Measurements from ENCODE around the gene ACTR2. TPM values are rescaled to one million over a fixed set of nuclear protein-coding genes. Genes with fewer than 3 reads are reported as not detected.
"Not testable (repeated sequence)": the region's sequence is repeated elsewhere in the genome, so short reads cannot be mapped to it uniquely, and the experiment has no call there.

ACTR2 gene
- total RNA-seq, 1 experiment from 2014 or later = 228 TPM

GRCh38 chr2:65232636-65233035 lies 5.0 kb downstream of the ACTR2 start:
- H4K20me1 ChIP-seq (ENCODE audit: insufficient read depth, low read depth, low read length) = peaks cover 73% of the 10 kb centered on the region
- no peaks in the 10 kb centered on the region for H3K9me3 ChIP-seq (ENCODE audit: low read length)
- no peak overlapping the region for H3K4me2 ChIP-seq (ENCODE audit: low read depth, low read length, poor library complexity, severe bottlenecking)
- H2AFZ ChIP-seq (ENCODE audit: low read length) = no peak overlapping the region
- no peaks in the 10 kb centered on the region for H3K27me3 ChIP-seq (ENCODE audit: low read length)
- H3K27ac ChIP-seq (ENCODE audit: low read length) = no peak overlapping the region
- no peaks in the 10 kb centered on the region for H3K9me2 ChIP-seq (replicated peaks; ENCODE audit: insufficient read depth, low read length)
- H3K4me1 ChIP-seq (ENCODE audit: low read length) = peaks cover 29% of the 10 kb centered on the region
- H3K9ac ChIP-seq (ENCODE audit: low read length) = no peak overlapping the region
- no peak for DNase-seq
- peaks cover 99% of the 10 kb centered on the region for H3K79me2 ChIP-seq (ENCODE audit: low read length)
- H3K36me3 ChIP-seq (ENCODE audit: insufficient read depth, low read length) = peaks cover 48% of the 10 kb centered on the region
- no peak overlapping the region for H3K4me3 ChIP-seq (ENCODE audit: low read length)

- peaks cover 100% of the 10 kb centered on the region for H3K79me2 ChIP-seq (ENCODE audit: low read length)
These were observed 13.0 kb downstream of the ACTR2 start for GRCh38 chr2:65240657-65241056.

GRCh38 chr2:65244452-65244851 lies 16.8 kb downstream of the ACTR2 start:
- H3K4me1 ChIP-seq (ENCODE audit: low read length) = not testable (repeated sequence)

More at GRCh38 chr2:65240657-65241056, 13.0 kb downstream of the ACTR2 start:
- no peaks in the 10 kb centered on the region for H3K9me2 ChIP-seq (replicated peaks; ENCODE audit: insufficient read depth, low read length)
- no peak overlapping the region for H2AFZ ChIP-seq (ENCODE audit: low read length)
- H3K27me3 ChIP-seq (ENCODE audit: low read length) = no peaks in the 10 kb centered on the region
- H3K27ac ChIP-seq (ENCODE audit: low read length) = no peak overlapping the region
- peaks cover 46% of the 10 kb centered on the region for H3K36me3 ChIP-seq (ENCODE audit: insufficient read depth, low read length)
- no peak for DNase-seq
- H4K20me1 ChIP-seq (ENCODE audit: insufficient read depth, low read depth, low read length) = peaks cover 50% of the 10 kb centered on the region
- H3K9ac ChIP-seq (ENCODE audit: low read length) = no peak overlapping the region
- H3K9me3 ChIP-seq (ENCODE audit: low read length) = no peaks in the 10 kb centered on the region
- no peak overlapping the region for H3K4me2 ChIP-seq (ENCODE audit: low read depth, low read length, poor library complexity, severe bottlenecking)
- H3K4me3 ChIP-seq (ENCODE audit: low read length) = no peak overlapping the region
- no peaks in the 10 kb centered on the region for H3K4me1 ChIP-seq (ENCODE audit: low read length)

GRCh38 chr2:65252640-65253039 lies 25.0 kb downstream of the ACTR2 start:
- Histone ChIP-seq H3K4me2 (ENCODE audit: low read depth, low read length, poor library complexity, severe bottlenecking) (no peak overlapping the region), H3K9ac (ENCODE audit: low read length) (no peak overlapping the region), H3K36me3 (ENCODE audit: insufficient read depth, low read length) (peaks cover 62% of the 10 kb centered on the region), H3K27ac (ENCODE audit: low read length) (no peak overlapping the region), H4K20me1 (ENCODE audit: insufficient read depth, low read depth, low read length) (peaks cover 21% of the 10 kb centered on the region; the same call in 1 of the 2 replicates), H3K4me1 (ENCODE audit: low read length) (no peaks in the 10 kb centered on the region), H3K27me3 (ENCODE audit: low read length) (no peaks in the 10 kb centered on the region), H3K4me3 (ENCODE audit: low read length) (no peak overlapping the region), H2AFZ (ENCODE audit: low read length) (no peak overlapping the region), H3K9me2 (replicated peaks; ENCODE audit: insufficient read depth, low read length) (no peaks in the 10 kb centered on the region), H3K9me3 (ENCODE audit: low read length) (no peaks in the 10 kb centered on the region), H3K79me2 (ENCODE audit: low read length) (peaks cover 77% of the 10 kb centered on the region)
- DNase-seq = no peak

More at GRCh38 chr2:65244452-65244851, 16.8 kb downstream of the ACTR2 start:
- not testable (repeated sequence) for H3K9me3 ChIP-seq (ENCODE audit: low read length); H3K9ac ChIP-seq (ENCODE audit: low read length); H2AFZ ChIP-seq (ENCODE audit: low read length); H3K27me3 ChIP-seq (ENCODE audit: low read length); DNase-seq; H3K4me2 ChIP-seq (ENCODE audit: low read depth, low read length, poor library complexity, severe bottlenecking); H3K27ac ChIP-seq (ENCODE audit: low read length); H3K9me2 ChIP-seq (replicated peaks; ENCODE audit: insufficient read depth, low read length); H3K4me3 ChIP-seq (ENCODE audit: low read length)
- Histone ChIP-seq H3K36me3 (ENCODE audit: insufficient read depth, low read length) (peaks cover 71% of the 10 kb centered on the region), H3K79me2 (ENCODE audit: low read length) (peaks cover 99% of the 10 kb centered on the region), H4K20me1 (ENCODE audit: insufficient read depth, low read depth, low read length) (peaks cover 46% of the 10 kb centered on the region)

GRCh38 chr2:65255356-65255755 lies 27.7 kb downstream of the ACTR2 start:
- H3K4me1 ChIP-seq (ENCODE audit: low read length) = peaks cover 24% of the 10 kb centered on the region
- no peak overlapping the region for H3K4me3 ChIP-seq (ENCODE audit: low read length)
- H2AFZ ChIP-seq (ENCODE audit: low read length) = no peak overlapping the region
- peaks cover 82% of the 10 kb centered on the region for H3K79me2 ChIP-seq (ENCODE audit: low read length)
- H3K27me3 ChIP-seq (ENCODE audit: low read length) = no peaks in the 10 kb centered on the region
- DNase-seq = no peak
- H3K9ac ChIP-seq (ENCODE audit: low read length) = no peak overlapping the region
- H3K9me3 ChIP-seq (ENCODE audit: low read length) = no peaks in the 10 kb centered on the region
- H3K4me2 ChIP-seq (ENCODE audit: low read depth, low read length, poor library complexity, severe bottlenecking) = no peak overlapping the region
- H4K20me1 ChIP-seq (ENCODE audit: insufficient read depth, low read depth, low read length) = peaks cover 34% of the 10 kb centered on the region
- H3K36me3 ChIP-seq (ENCODE audit: insufficient read depth, low read length) = peaks cover 68% of the 10 kb centered on the region
- no peaks in the 10 kb centered on the region for H3K9me2 ChIP-seq (replicated peaks; ENCODE audit: insufficient read depth, low read length)
- H3K27ac ChIP-seq (ENCODE audit: low read length) = no peak overlapping the region

- Histone ChIP-seq H3K4me3 (ENCODE audit: low read length) (no peak overlapping the region), H3K27ac (ENCODE audit: low read length) (no peak overlapping the region), H3K4me1 (ENCODE audit: low read length) (peaks cover 26% of the 10 kb centered on the region), H3K27me3 (ENCODE audit: low read length) (no peaks in the 10 kb centered on the region), H3K36me3 (ENCODE audit: insufficient read depth, low read length) (peaks cover 65% of the 10 kb centered on the region), H3K4me2 (ENCODE audit: low read depth, low read length, poor library complexity, severe bottlenecking) (no peak overlapping the region), H4K20me1 (ENCODE audit: insufficient read depth, low read depth, low read length) (peaks cover 39% of the 10 kb centered on the region), H3K9ac (ENCODE audit: low read length) (no peak overlapping the region), H3K9me2 (replicated peaks; ENCODE audit: insufficient read depth, low read length) (no peaks in the 10 kb centered on the region), H3K9me3 (ENCODE audit: low read length) (no peaks in the 10 kb centered on the region), H2AFZ (ENCODE audit: low read length) (no peak overlapping the region), H3K79me2 (ENCODE audit: low read length) (peaks cover 84% of the 10 kb centered on the region)
- DNase-seq = no peak
These were observed 28.4 kb downstream of the ACTR2 start for GRCh38 chr2:65256054-65256453.

GRCh38 chr2:65257866-65258265 lies 30.2 kb downstream of the ACTR2 start:
- peaks cover 63% of the 10 kb centered on the region for H3K36me3 ChIP-seq (ENCODE audit: insufficient read depth, low read length)
- not testable (repeated sequence) for H3K9me3 ChIP-seq (ENCODE audit: low read length)

DNA sequence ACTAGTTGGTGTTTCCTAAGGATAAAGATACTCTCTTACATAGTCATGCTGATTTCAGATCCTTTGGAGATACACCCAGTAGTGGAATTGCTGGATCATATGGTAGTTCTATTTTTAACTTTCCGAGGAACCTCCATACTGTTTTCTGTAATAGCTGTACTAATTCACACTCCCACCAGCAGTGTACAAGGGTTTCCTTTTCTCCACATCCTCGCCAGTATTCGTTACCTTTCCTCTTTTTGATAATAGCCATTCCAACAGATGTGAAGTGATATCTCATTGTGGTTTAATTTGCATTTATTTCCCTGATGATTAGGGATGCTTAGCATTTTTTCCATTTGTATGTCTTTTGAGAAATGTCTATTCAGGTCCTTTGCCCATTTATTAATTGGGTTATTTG lies 34.0 kb downstream of the ACTR2 start:
- Histone ChIP-seq H3K79me2 (ENCODE audit: low read length) (peaks cover 70% of the 10 kb centered on the region), H3K9me2 (replicated peaks; ENCODE audit: insufficient read depth, low read length) (no peaks in the 10 kb centered on the region), H2AFZ (ENCODE audit: low read length) (no peak overlapping the region), H3K27me3 (ENCODE audit: low read length) (no peaks in the 10 kb centered on the region), H3K4me2 (ENCODE audit: low read depth, low read length, poor library complexity, severe bottlenecking) (no peak overlapping the region), H3K4me1 (ENCODE audit: low read length) (peaks cover 33% of the 10 kb centered on the region), H3K4me3 (ENCODE audit: low read length) (no peak overlapping the region), H3K9ac (ENCODE audit: low read length) (no peak overlapping the region), H3K36me3 (ENCODE audit: insufficient read depth, low read length) (peaks cover 59% of the 10 kb centered on the region), H3K27ac (ENCODE audit: low read length) (no peak overlapping the region), H4K20me1 (ENCODE audit: insufficient read depth, low read depth, low read length) (peaks cover 75% of the 10 kb centered on the region), H3K9me3 (ENCODE audit: low read length) (no peaks in the 10 kb centered on the region)
- no peak for DNase-seq

More at GRCh38 chr2:65257866-65258265, 30.2 kb downstream of the ACTR2 start:
- H3K9me2 ChIP-seq (replicated peaks; ENCODE audit: insufficient read depth, low read length); H3K4me2 ChIP-seq (ENCODE audit: low read depth, low read length, poor library complexity, severe bottlenecking); H3K27ac ChIP-seq (ENCODE audit: low read length); H2AFZ ChIP-seq (ENCODE audit: low read length); H3K27me3 ChIP-seq (ENCODE audit: low read length); DNase-seq; H3K4me3 ChIP-seq (ENCODE audit: low read length); H3K9ac ChIP-seq (ENCODE audit: low read length): not testable (repeated sequence)
- H3K79me2 ChIP-seq (ENCODE audit: low read length) = peaks cover 87% of the 10 kb centered on the region
- H3K4me1 ChIP-seq (ENCODE audit: low read length) = peaks cover 33% of the 10 kb centered on the region
- peaks cover 53% of the 10 kb centered on the region for H4K20me1 ChIP-seq (ENCODE audit: insufficient read depth, low read depth, low read length)

- Histone ChIP-seq H3K9me2 (replicated peaks; ENCODE audit: insufficient read depth, low read length) (no peaks in the 10 kb centered on the region), H3K4me2 (ENCODE audit: low read depth, low read length, poor library complexity, severe bottlenecking) (no peak overlapping the region), H3K4me1 (ENCODE audit: low read length) (peaks cover 30% of the 10 kb centered on the region), H4K20me1 (ENCODE audit: insufficient read depth, low read depth, low read length) (peaks cover 80% of the 10 kb centered on the region), H3K9ac (ENCODE audit: low read length) (no peak overlapping the region), H2AFZ (ENCODE audit: low read length) (no peak overlapping the region), H3K79me2 (ENCODE audit: low read length) (peaks cover 61% of the 10 kb centered on the region), H3K9me3 (ENCODE audit: low read length) (no peaks in the 10 kb centered on the region), H3K4me3 (ENCODE audit: low read length) (no peak overlapping the region), H3K27me3 (ENCODE audit: low read length) (no peaks in the 10 kb centered on the region), H3K27ac (ENCODE audit: low read length) (no peak overlapping the region), H3K36me3 (ENCODE audit: insufficient read depth, low read length) (peaks cover 69% of the 10 kb centered on the region)
- no peak for DNase-seq
These were observed 35.6 kb downstream of the ACTR2 start for GRCh38 chr2:65263262-65263661.

Data from Karpas-422 (cell line).